ENCODE data around the gene ZNF837.

- TF ChIP-seq CTCF (IDR thresholded peaks at IDR 0.05) = no peak
- TF ChIP-seq E2F4 (CRISPR knock-in tag; IDR thresholded peaks at IDR 0.05; ENCODE audit: borderline replicate concordance, low read depth) = no peak
- TF ChIP-seq ATF1 (CRISPR knock-in tag; IDR thresholded peaks at IDR 0.05) = no peak
- no peak for TF ChIP-seq ATF3 (CRISPR knock-in tag; conservative IDR thresholded peaks at IDR 0.05)
- no peak for TF ChIP-seq MAX (CRISPR knock-in tag; IDR thresholded peaks at IDR 0.05)
- no peak for TF ChIP-seq GABPB1 (CRISPR knock-in tag; IDR thresholded peaks at IDR 0.05)
- no peak for TF ChIP-seq JUN (CRISPR knock-in tag; IDR thresholded peaks at IDR 0.05)
Measured at GRCh38 chr19:58417071-58417470, 36.2 kb upstream of the ZNF837 start.
